Measurements from ENCODE around the gene DSCAM.
"Not testable (repeated sequence)": the region's sequence is repeated elsewhere in the genome, so short reads cannot be mapped to it uniquely, and the experiment has no call there.

DSCAM gene

GRCh38 chr21:40049931-40050290, 797.0 kb downstream of the DSCAM start:
- H3K9me3 Mint-ChIP-seq, result peaks cover 3% of the 10 kb centered on the region
- H3K27me3 Mint-ChIP-seq, result no peaks in the 10 kb centered on the region
- H3K36me3 Mint-ChIP-seq (ENCODE audit: low read depth), result no peaks in the 10 kb centered on the region
- H3K4me1 Mint-ChIP-seq (ENCODE audit: low read depth), result no peaks in the 10 kb centered on the region
- H3K27ac Mint-ChIP-seq, result no peak overlapping the region
- no peak overlapping the region for H3K4me3 Mint-ChIP-seq

GRCh38 chr21:40049031-40049930, 797.7 kb downstream of the DSCAM start:
- no peaks in the 10 kb centered on the region for H3K4me1 Mint-ChIP-seq (ENCODE audit: low read depth)
- no peak overlapping the region for H3K27ac Mint-ChIP-seq
- no peaks in the 10 kb centered on the region for H3K27me3 Mint-ChIP-seq
- H3K36me3 Mint-ChIP-seq (ENCODE audit: low read depth), result no peaks in the 10 kb centered on the region
- peaks cover 3% of the 10 kb centered on the region for H3K9me3 Mint-ChIP-seq
- H3K4me3 Mint-ChIP-seq, result no peak overlapping the region

- Mint-ChIP-seq H3K27me3 (no peaks in the 10 kb centered on the region), H3K4me3 (no peak overlapping the region), H3K9me3 (no peaks in the 10 kb centered on the region), H3K4me1 (ENCODE audit: low read depth) (no peaks in the 10 kb centered on the region), H3K27ac (no peak overlapping the region), H3K36me3 (ENCODE audit: low read depth) (no peaks in the 10 kb centered on the region)
These were observed 798.8 kb downstream of the DSCAM start for GRCh38 chr21:40047993-40048730.

GRCh38 chr21:40047211-40047610, 799.7 kb downstream of the DSCAM start:
- Mint-ChIP-seq H3K27ac (no peak overlapping the region), H3K4me3 (no peak overlapping the region), H3K4me1 (ENCODE audit: low read depth) (no peaks in the 10 kb centered on the region), H3K9me3 (peaks cover 3% of the 10 kb centered on the region), H3K36me3 (ENCODE audit: low read depth) (no peaks in the 10 kb centered on the region), H3K27me3 (no peaks in the 10 kb centered on the region)

- H3K27me3 Mint-ChIP-seq, result no peaks in the 10 kb centered on the region
- peaks cover 3% of the 10 kb centered on the region for H3K9me3 Mint-ChIP-seq
- no peaks in the 10 kb centered on the region for H3K36me3 Mint-ChIP-seq (ENCODE audit: low read depth)
- no peaks in the 10 kb centered on the region for H3K4me1 Mint-ChIP-seq (ENCODE audit: low read depth)
- no peak overlapping the region for H3K27ac Mint-ChIP-seq
- H3K4me3 Mint-ChIP-seq, result no peak overlapping the region
These were observed 803.1 kb downstream of the DSCAM start for GRCh38 chr21:40043866-40044265.

- no peak overlapping the region for H3K4me3 Mint-ChIP-seq
These were observed 803.5 kb downstream of the DSCAM start for GRCh38 chr21:40043423-40043822.

GRCh38 chr21:40041446-40041845, 805.5 kb downstream of the DSCAM start:
- H3K4me3 Mint-ChIP-seq, result no peak overlapping the region
- H3K27ac Mint-ChIP-seq, result no peak overlapping the region
- H3K27me3 Mint-ChIP-seq, result no peaks in the 10 kb centered on the region
- peaks cover 3% of the 10 kb centered on the region for H3K9me3 Mint-ChIP-seq
- H3K36me3 Mint-ChIP-seq (ENCODE audit: low read depth), result no peaks in the 10 kb centered on the region
- no peaks in the 10 kb centered on the region for H3K4me1 Mint-ChIP-seq (ENCODE audit: low read depth)

More at GRCh38 chr21:40043423-40043822, 803.5 kb downstream of the DSCAM start:
- Mint-ChIP-seq H3K36me3 (ENCODE audit: low read depth) (no peaks in the 10 kb centered on the region), H3K27ac (no peak overlapping the region), H3K27me3 (no peaks in the 10 kb centered on the region), H3K4me1 (ENCODE audit: low read depth) (no peaks in the 10 kb centered on the region), H3K9me3 (peaks cover 3% of the 10 kb centered on the region)

- not testable (repeated sequence) for H3K9me3 Mint-ChIP-seq; H3K4me3 Mint-ChIP-seq; H3K36me3 Mint-ChIP-seq (ENCODE audit: low read depth); H3K27me3 Mint-ChIP-seq; H3K27ac Mint-ChIP-seq; H3K4me1 Mint-ChIP-seq (ENCODE audit: low read depth)
These were observed 813.7 kb downstream of the DSCAM start for GRCh38 chr21:40033156-40033782.

- no peak overlapping the region for H3K4me3 Mint-ChIP-seq
- H3K9me3 Mint-ChIP-seq, result peaks cover 10% of the 10 kb centered on the region
- peaks cover 3% of the 10 kb centered on the region for H3K27me3 Mint-ChIP-seq
- no peaks in the 10 kb centered on the region for H3K36me3 Mint-ChIP-seq (ENCODE audit: low read depth)
- no peak overlapping the region for H3K27ac Mint-ChIP-seq
- H3K4me1 Mint-ChIP-seq (ENCODE audit: low read depth), result no peaks in the 10 kb centered on the region
These were observed 817.1 kb downstream of the DSCAM start for GRCh38 chr21:40029888-40030287.

GRCh38 chr21:40028393-40028792, 818.6 kb downstream of the DSCAM start:
- not testable (repeated sequence) for H3K36me3 Mint-ChIP-seq (ENCODE audit: low read depth); H3K4me1 Mint-ChIP-seq (ENCODE audit: low read depth); H3K27ac Mint-ChIP-seq; H3K27me3 Mint-ChIP-seq; H3K4me3 Mint-ChIP-seq; H3K9me3 Mint-ChIP-seq

- no peaks in the 10 kb centered on the region for H3K27me3 Mint-ChIP-seq
- no peaks in the 10 kb centered on the region for H3K36me3 Mint-ChIP-seq (ENCODE audit: low read depth)
- no peak overlapping the region for H3K4me3 Mint-ChIP-seq
- no peaks in the 10 kb centered on the region for H3K4me1 Mint-ChIP-seq (ENCODE audit: low read depth)
- no peak overlapping the region for H3K27ac Mint-ChIP-seq
- no peaks in the 10 kb centered on the region for H3K9me3 Mint-ChIP-seq
These were observed 825.2 kb downstream of the DSCAM start for GRCh38 chr21:40021558-40022351.

- Mint-ChIP-seq H3K4me3 (no peak overlapping the region), H3K36me3 (ENCODE audit: low read depth) (no peaks in the 10 kb centered on the region), H3K9me3 (no peaks in the 10 kb centered on the region), H3K27ac (no peak overlapping the region), H3K27me3 (no peaks in the 10 kb centered on the region), H3K4me1 (ENCODE audit: low read depth) (no peaks in the 10 kb centered on the region)
These were observed 826.3 kb downstream of the DSCAM start for GRCh38 chr21:40020651-40021050.

- no peaks in the 10 kb centered on the region for H3K4me1 Mint-ChIP-seq (ENCODE audit: low read depth)
- peaks cover 6% of the 10 kb centered on the region for H3K9me3 Mint-ChIP-seq
These were observed 828.0 kb downstream of the DSCAM start for GRCh38 chr21:40018871-40019475.

GRCh38 chr21:40016667-40017066, 830.3 kb downstream of the DSCAM start:
- peaks cover 6% of the 10 kb centered on the region for H3K9me3 Mint-ChIP-seq
- no peaks in the 10 kb centered on the region for H3K4me1 Mint-ChIP-seq (ENCODE audit: low read depth)
- H3K27me3 Mint-ChIP-seq, result no peaks in the 10 kb centered on the region
- H3K36me3 Mint-ChIP-seq (ENCODE audit: low read depth), result no peaks in the 10 kb centered on the region
- H3K4me3 Mint-ChIP-seq, result no peak overlapping the region
- H3K27ac Mint-ChIP-seq, result no peak overlapping the region

More at GRCh38 chr21:40018871-40019475, 828.0 kb downstream of the DSCAM start:
- Mint-ChIP-seq H3K36me3 (ENCODE audit: low read depth) (no peaks in the 10 kb centered on the region), H3K27ac (no peak overlapping the region), H3K27me3 (no peaks in the 10 kb centered on the region), H3K4me3 (no peak overlapping the region)

Measured in stimulated activated naive CD8-positive, alpha-beta T cell treated with anti-CD3 and anti-CD28 coated beads, Interleukin-15, Interleukin-2, amounts not matched to agents 100 ng/mL and 50 ng/mL, for 24 hours (primary cell).